ENCODE measurements around the gene KLHDC10. TPM values are rescaled to one million over a fixed set of nuclear protein-coding genes. Genes with fewer than 3 reads are reported as not detected.

Gene KLHDC10
- total RNA-seq, 1 experiment from 2014 or later, result 21.6 TPM

DNA sequence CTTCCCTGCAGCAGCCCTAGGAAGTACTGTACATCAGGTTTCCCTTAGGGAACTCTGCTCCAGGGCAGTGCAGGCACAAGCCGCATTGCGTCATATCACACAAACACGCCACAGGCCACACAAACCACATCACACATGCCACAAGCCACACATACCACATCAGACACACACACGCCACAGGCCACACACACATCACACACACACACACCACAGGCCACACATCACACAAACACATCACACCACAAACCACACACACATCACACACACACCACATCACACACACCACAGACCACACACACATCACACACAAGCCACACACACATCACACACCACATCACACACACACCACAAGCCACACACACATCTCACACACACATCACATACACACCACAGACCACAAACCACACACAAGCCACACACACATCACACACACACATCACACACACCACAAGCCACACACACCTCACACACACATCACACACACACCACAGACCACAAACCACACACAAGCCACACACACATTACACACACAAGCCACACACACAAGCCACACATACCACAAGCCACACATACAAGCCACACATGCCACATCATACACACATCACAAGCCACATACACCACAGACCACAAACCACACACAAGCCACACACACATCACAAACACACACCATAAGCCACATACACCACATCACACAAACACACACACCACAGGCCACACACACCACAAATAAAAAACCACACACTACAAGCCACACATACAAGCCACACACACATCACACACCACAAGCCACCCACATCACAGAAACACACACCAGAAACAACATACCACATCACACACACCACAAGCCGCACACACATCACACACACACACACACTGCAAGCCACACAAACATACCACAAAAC, 81.5 kb downstream of the KLHDC10 start:
- BruUV-seq (replicated peaks), result no TSS peak
- intact Hi-C loops (cut with micrococcal nuclease), result loop anchor here (5.0 kb wide), 1 partner anchor 80 kb away; the partner anchor contains the start of gene KLHDC10
- ChIA-PET CTCF (no interaction called here), POLR2A (ENCODE audit: unreplicated experiment) (no interaction called here)
- Histone ChIP-seq H3K9me2 (replicated peaks; ENCODE audit: low read length) (no peaks in the 10 kb centered on the region), H3K27ac (ENCODE audit: low read length) (no peak overlapping the region), H3K9ac (ENCODE audit: low read length) (no peak overlapping the region), H3K36me3 (ENCODE audit: low read depth, low read length) (no peaks in the 10 kb centered on the region), H3K27me3 (ENCODE audit: low read length) (no peaks in the 10 kb centered on the region), H3K4me1 (ENCODE audit: insufficient read depth, low read length) (no peaks in the 10 kb centered on the region), H3F3A (ENCODE audit: low read length, unreplicated experiment) (no peaks in the 10 kb centered on the region), H3K79me2 (ENCODE audit: low read length) (no peaks in the 10 kb centered on the region), H2AFZ (ENCODE audit: low read length) (no peak overlapping the region), H3K9me3 (ENCODE audit: low read length) (no peaks in the 10 kb centered on the region), H4K20me1 (ENCODE audit: low read length) (no peaks in the 10 kb centered on the region), H3K4me2 (ENCODE audit: low read length) (no peak overlapping the region), H3K4me3 (ENCODE audit: low read length) (no peak overlapping the region)
- no peak for ATAC-seq
- TF ChIP-seq EZH2phosphoT487 (IDR thresholded peaks at IDR 0.05; ENCODE audit: borderline replicate concordance, low read length), result no peak
- TF ChIP-seq EZH2 (IDR thresholded peaks at IDR 0.05; ENCODE audit: low read length, unreplicated experiment), result no peak
- no peak for TF ChIP-seq CTCF (conservative IDR thresholded peaks at IDR 0.05; ENCODE audit: low read depth, low read length)
- no peak for DNase-seq

DNA sequence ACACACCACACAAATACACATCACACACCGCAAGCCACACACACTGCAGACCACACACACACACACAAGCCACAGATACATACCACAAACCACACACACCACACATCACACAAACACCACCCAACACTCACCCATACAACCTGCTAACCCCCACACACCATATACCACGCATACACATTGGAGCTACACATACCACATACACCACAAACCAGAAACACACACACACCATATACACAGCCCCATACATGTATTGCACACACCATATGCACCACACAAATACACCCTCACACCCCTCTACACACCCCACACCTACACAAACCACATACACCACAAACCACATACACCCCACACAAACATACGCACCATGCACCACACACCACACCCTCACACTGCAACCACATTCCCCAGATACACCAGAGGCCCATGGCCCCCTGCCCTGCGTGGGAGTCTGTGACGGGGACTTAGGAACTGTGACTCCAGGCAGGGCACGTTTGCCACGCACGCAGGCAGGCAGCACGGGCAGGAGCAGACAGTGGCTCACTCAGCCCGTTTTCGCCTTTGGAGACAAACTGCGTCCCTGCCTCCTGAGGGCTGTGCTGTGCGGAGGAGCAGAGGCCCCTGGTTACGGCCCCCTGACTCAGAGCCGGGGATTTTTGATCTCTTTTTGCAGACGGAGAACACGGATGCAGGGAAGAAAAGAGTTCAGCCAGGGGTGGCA, 82.3 kb downstream of the KLHDC10 start:
- H3K9me3 ChIP-seq (ENCODE audit: low read length), result no peaks in the 10 kb centered on the region
- no peak overlapping the region for H3K27ac ChIP-seq (ENCODE audit: low read length)
- intact Hi-C loops (cut with micrococcal nuclease), result loop anchor here (5.0 kb wide), 1 partner anchor 80 kb away; the partner anchor contains the start of gene KLHDC10
- H3K27me3 ChIP-seq (ENCODE audit: low read length), result no peaks in the 10 kb centered on the region
- H3K4me3 ChIP-seq (ENCODE audit: low read length), result no peak overlapping the region
- H3K4me2 ChIP-seq (ENCODE audit: low read length), result no peak overlapping the region
- no peaks in the 10 kb centered on the region for H3K79me2 ChIP-seq (ENCODE audit: low read length)
- POLR2A ChIA-PET (ENCODE audit: unreplicated experiment), result no interaction called here
- ATAC-seq (no peak), DNase-seq (no peak)
- no peaks in the 10 kb centered on the region for H3K4me1 ChIP-seq (ENCODE audit: insufficient read depth, low read length)
- TF ChIP-seq EZH2phosphoT487 (IDR thresholded peaks at IDR 0.05; ENCODE audit: borderline replicate concordance, low read length), result no peak
- TF ChIP-seq EZH2 (IDR thresholded peaks at IDR 0.05; ENCODE audit: low read length, unreplicated experiment), result no peak
- TF ChIP-seq CTCF (conservative IDR thresholded peaks at IDR 0.05; ENCODE audit: low read depth, low read length), result no peak
- CTCF ChIA-PET, result no interaction called here
- no peaks in the 10 kb centered on the region for H3F3A ChIP-seq (ENCODE audit: low read length, unreplicated experiment)
- H4K20me1 ChIP-seq (ENCODE audit: low read length), result no peaks in the 10 kb centered on the region
- no peak overlapping the region for H2AFZ ChIP-seq (ENCODE audit: low read length)
- H3K9me2 ChIP-seq (replicated peaks; ENCODE audit: low read length), result no peaks in the 10 kb centered on the region
- H3K36me3 ChIP-seq (ENCODE audit: low read depth, low read length), result no peaks in the 10 kb centered on the region
- H3K9ac ChIP-seq (ENCODE audit: low read length), result no peak overlapping the region
- BruUV-seq (replicated peaks), result no TSS peak
